Ovary (tissue), 3 donors: ENCODE measurements around the gene TMIE.

Experiments
- EP300 ChIP-seq: sonication (generic); formaldehyde crosslinking; IDR thresholded peaks from one replicate; pipeline ENCODE4 v1.6.1; 2017; ENCODE audit warnings: antibody characterized with exemption
- POLR2A ChIP-seq: fragments of 450-650 bp; IDR thresholded peaks from one replicate; pipeline ENCODE4 v1.6.1; 2017; ENCODE audit warnings: antibody characterized with exemption, mild to moderate bottlenecking, moderate library complexity
- TF ChIP-seq, protein P1 (sequence below), 3 donors: fragments of 450-650 bp in 2 of 3; fragments of 200-600 bp in 1 of 3; IDR thresholded peaks; one replicate each; pipeline versions ENCODE4 v1.5.1 to v1.8.0; 2016 to 2022; ENCODE audit warnings: antibody characterized with exemption in 3 of 3, mild to moderate bottlenecking in 1 of 3
- donor health status: DM: no; HTN: no; CAD: no.

DNA sequence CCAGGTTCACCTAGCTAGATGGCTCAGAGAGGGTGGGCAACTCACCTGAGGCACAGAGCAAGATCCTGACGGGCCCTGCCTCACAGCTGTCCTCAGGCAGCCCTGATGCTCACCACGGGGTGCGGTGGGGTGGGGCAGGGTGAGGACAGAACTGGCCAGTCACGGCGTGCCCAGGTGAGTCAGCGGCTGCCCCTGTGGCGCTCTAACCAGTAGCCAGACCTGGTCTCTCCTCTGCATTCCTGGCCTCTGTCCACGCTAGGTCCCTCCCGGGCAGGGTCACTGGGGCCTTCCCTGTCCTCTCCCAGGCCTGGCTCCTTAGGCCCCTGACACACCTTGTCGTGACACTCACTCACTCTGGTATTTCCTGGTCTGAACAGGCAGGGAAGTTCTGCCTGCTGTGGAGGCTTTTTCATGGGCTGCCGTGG lies 8.6 kb upstream of the TMIE start:
- TF ChIP-seq, protein P1, sequence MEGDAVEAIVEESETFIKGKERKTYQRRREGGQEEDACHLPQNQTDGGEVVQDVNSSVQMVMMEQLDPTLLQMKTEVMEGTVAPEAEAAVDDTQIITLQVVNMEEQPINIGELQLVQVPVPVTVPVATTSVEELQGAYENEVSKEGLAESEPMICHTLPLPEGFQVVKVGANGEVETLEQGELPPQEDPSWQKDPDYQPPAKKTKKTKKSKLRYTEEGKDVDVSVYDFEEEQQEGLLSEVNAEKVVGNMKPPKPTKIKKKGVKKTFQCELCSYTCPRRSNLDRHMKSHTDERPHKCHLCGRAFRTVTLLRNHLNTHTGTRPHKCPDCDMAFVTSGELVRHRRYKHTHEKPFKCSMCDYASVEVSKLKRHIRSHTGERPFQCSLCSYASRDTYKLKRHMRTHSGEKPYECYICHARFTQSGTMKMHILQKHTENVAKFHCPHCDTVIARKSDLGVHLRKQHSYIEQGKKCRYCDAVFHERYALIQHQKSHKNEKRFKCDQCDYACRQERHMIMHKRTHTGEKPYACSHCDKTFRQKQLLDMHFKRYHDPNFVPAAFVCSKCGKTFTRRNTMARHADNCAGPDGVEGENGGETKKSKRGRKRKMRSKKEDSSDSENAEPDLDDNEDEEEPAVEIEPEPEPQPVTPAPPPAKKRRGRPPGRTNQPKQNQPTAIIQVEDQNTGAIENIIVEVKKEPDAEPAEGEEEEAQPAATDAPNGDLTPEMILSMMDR (IDR thresholded peaks at IDR 0.05), result no peak
- TF ChIP-seq POLR2A, result no peak
- TF ChIP-seq EP300, result no peak
